ENCODE results near the gene MTCH2. TPM values are rescaled to one million over a fixed set of nuclear protein-coding genes. Genes with fewer than 3 reads are reported as not detected.
A peak's percentile ranks its signal among the peaks of the same experiment; 100 is the strongest.

The MTCH2 gene
- total RNA-seq, 1 donor from 2014 or later: 75.7 TPM

DNA sequence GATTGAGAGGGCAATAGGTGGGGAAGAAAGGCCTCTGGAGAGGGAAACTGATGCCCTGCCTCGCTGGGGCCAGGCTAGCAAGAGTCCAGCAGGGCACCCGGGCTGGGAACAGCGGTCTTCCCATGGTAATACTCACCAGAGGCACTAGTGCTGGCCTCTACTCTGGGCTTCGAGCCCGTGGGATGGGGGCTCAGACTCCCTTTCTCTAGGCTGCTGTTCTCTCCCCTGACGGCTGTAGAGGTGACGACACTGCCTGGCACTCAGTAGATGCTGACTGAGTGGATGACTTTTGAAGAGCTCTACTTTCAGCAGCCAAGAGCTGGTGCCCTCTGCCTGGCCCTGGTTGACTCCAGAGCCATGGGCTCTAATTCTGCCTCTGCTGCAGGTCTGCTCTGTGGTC is 47.3 kb downstream of the MTCH2 start:
- no peaks in the 10 kb centered on the region for H3K36me3 Mint-ChIP-seq (ENCODE audit: insufficient read depth)
- peak overlapping the region; percentile 74 for H3K4me3 Mint-ChIP-seq (ENCODE audit: low read depth)
- no peak overlapping the region for H3K27ac Mint-ChIP-seq
- no peak for DNase-seq (ENCODE audit: low spot score, unreplicated experiment)
- H3K27me3 Mint-ChIP-seq: peaks cover 40% of the 10 kb centered on the region
- peaks cover 8% of the 10 kb centered on the region for H3K4me1 Mint-ChIP-seq (ENCODE audit: low read depth)
- H3K9me3 Mint-ChIP-seq (ENCODE audit: low read depth): no peaks in the 10 kb centered on the region
- TF ChIP-seq, protein P1, sequence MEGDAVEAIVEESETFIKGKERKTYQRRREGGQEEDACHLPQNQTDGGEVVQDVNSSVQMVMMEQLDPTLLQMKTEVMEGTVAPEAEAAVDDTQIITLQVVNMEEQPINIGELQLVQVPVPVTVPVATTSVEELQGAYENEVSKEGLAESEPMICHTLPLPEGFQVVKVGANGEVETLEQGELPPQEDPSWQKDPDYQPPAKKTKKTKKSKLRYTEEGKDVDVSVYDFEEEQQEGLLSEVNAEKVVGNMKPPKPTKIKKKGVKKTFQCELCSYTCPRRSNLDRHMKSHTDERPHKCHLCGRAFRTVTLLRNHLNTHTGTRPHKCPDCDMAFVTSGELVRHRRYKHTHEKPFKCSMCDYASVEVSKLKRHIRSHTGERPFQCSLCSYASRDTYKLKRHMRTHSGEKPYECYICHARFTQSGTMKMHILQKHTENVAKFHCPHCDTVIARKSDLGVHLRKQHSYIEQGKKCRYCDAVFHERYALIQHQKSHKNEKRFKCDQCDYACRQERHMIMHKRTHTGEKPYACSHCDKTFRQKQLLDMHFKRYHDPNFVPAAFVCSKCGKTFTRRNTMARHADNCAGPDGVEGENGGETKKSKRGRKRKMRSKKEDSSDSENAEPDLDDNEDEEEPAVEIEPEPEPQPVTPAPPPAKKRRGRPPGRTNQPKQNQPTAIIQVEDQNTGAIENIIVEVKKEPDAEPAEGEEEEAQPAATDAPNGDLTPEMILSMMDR (IDR thresholded peaks at IDR 0.05; ENCODE audit: unreplicated experiment): no peak

- H3K27ac Mint-ChIP-seq: no peak within 1 kb of the TSS
- peak within 1 kb of the TSS; percentile 74 for H3K4me3 Mint-ChIP-seq (ENCODE audit: low read depth)
- peaks cover 40% of the 10 kb centered on the region for H3K27me3 Mint-ChIP-seq
Measured at GRCh38 chr11:47593934-47594855, 48.2 kb downstream of the MTCH2 start, which contains the start of gene C1QTNF4. Gene C1QTNF4, minus strand, starts transcription at chr11:47594411. Its CDS starts 3,601 bp downstream, at chr11:47590810.

GRCh38 chr11:47593492-47593933 is 48.8 kb downstream of the MTCH2 start:
- Mint-ChIP-seq H3K4me1 (ENCODE audit: low read depth) (peaks cover 8% of the 10 kb centered on the region), H3K9me3 (ENCODE audit: low read depth) (no peaks in the 10 kb centered on the region), H3K27me3 (peaks cover 40% of the 10 kb centered on the region), H3K36me3 (ENCODE audit: insufficient read depth) (no peaks in the 10 kb centered on the region), H3K27ac (no peak overlapping the region), H3K4me3 (ENCODE audit: low read depth) (peak overlapping the region; percentile 66)
- TF ChIP-seq, protein P1 (IDR thresholded peaks at IDR 0.05; ENCODE audit: unreplicated experiment): no peak
- no peak for DNase-seq (ENCODE audit: low spot score, unreplicated experiment)

More at GRCh38 chr11:47593934-47594855, 48.2 kb downstream of the MTCH2 start, which contains the start of gene C1QTNF4:
- TF ChIP-seq, protein P1 (IDR thresholded peaks at IDR 0.05; ENCODE audit: unreplicated experiment): no peak
- H3K36me3 Mint-ChIP-seq (ENCODE audit: insufficient read depth): no peaks in the 10 kb centered on the region
- peak; percentile 29 for DNase-seq (ENCODE audit: low spot score, unreplicated experiment)
- no peaks in the 10 kb centered on the region for H3K9me3 Mint-ChIP-seq (ENCODE audit: low read depth)
- peaks cover 8% of the 10 kb centered on the region for H3K4me1 Mint-ChIP-seq (ENCODE audit: low read depth)

DNA sequence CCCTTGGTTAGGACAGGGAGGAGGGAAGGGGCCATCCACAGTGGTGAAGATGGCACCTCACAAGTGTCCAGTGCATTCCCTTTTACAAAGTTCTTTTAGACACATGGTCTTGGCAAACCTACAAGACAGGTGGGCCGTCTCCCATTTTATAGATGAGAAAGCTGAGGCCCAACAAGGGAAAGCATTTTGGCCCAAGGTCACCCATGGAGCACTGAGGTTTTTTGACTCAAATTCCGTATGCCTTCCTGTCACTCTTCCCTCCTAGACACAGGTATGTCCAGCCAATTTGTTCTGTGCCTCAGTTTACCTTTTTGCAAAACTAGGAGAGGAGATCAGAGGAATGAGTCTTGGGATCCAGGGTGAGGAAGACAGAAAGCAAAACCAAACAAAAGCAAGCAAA is 49.4 kb downstream of the MTCH2 start:
- TF ChIP-seq, protein P1 (IDR thresholded peaks at IDR 0.05; ENCODE audit: unreplicated experiment): no peak
- no peaks in the 10 kb centered on the region for H3K36me3 Mint-ChIP-seq (ENCODE audit: insufficient read depth)
- H3K4me1 Mint-ChIP-seq (ENCODE audit: low read depth): peaks cover 8% of the 10 kb centered on the region
- H3K27ac Mint-ChIP-seq: no peak overlapping the region
- no peak for DNase-seq (ENCODE audit: low spot score, unreplicated experiment)
- H3K4me3 Mint-ChIP-seq (ENCODE audit: low read depth): peak overlapping the region; percentile 66
- peaks cover 40% of the 10 kb centered on the region for H3K27me3 Mint-ChIP-seq
- H3K9me3 Mint-ChIP-seq (ENCODE audit: low read depth): no peaks in the 10 kb centered on the region

DNA sequence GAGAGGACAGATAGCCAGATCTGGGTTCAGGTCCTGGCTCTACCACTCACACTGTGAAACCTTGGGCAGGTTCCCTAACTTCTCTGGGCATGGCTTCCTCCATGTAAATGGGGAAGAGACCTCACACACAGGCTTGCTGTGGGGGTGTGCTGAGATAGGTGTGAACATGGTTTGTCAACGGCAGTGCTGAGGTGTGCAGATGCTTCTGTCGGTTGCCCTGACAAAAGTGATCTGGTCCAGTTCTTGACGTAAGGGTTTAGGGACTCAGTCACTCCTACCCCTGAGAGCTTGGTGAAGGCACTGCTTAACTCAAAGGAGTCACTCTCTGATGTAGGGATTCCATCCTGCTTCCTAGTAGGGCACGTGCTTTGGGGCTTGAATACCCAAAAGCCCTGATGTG is 50.1 kb downstream of the MTCH2 start:
- H3K4me3 Mint-ChIP-seq (ENCODE audit: low read depth): no peak overlapping the region
- DNase-seq (ENCODE audit: low spot score, unreplicated experiment): no peak
- no peaks in the 10 kb centered on the region for H3K36me3 Mint-ChIP-seq (ENCODE audit: insufficient read depth)
- H3K4me1 Mint-ChIP-seq (ENCODE audit: low read depth): peaks cover 8% of the 10 kb centered on the region
- H3K27ac Mint-ChIP-seq: no peak overlapping the region
- H3K9me3 Mint-ChIP-seq (ENCODE audit: low read depth): no peaks in the 10 kb centered on the region
- H3K27me3 Mint-ChIP-seq: peaks cover 40% of the 10 kb centered on the region
- TF ChIP-seq, protein P1 (IDR thresholded peaks at IDR 0.05; ENCODE audit: unreplicated experiment): no peak

All from progenitor cell of endocrine pancreas (in vitro differentiated cells).